ENCODE data around the gene TBC1D7.

TBC1D7 gene

GRCh38 chr6:13303668-13304017, 24.7 kb downstream of the TBC1D7 start:
- no peak overlapping the region for H3K27ac ChIP-seq
- TF ChIP-seq CTCF (conservative IDR thresholded peaks at IDR 0.05): no peak

- no peak overlapping the region for H3K27ac ChIP-seq
- TF ChIP-seq CTCF (conservative IDR thresholded peaks at IDR 0.05): no peak
These were observed 25.3 kb downstream of the TBC1D7 start for GRCh38 chr6:13302751-13303667.

- no peak for TF ChIP-seq CTCF (conservative IDR thresholded peaks at IDR 0.05)
- no peak overlapping the region for H3K27ac ChIP-seq
These were observed 26.0 kb downstream of the TBC1D7 start for GRCh38 chr6:13302291-13302690.

- TF ChIP-seq CTCF (conservative IDR thresholded peaks at IDR 0.05): no peak
- H3K27ac ChIP-seq: no peak overlapping the region
These were observed 27.4 kb downstream of the TBC1D7 start for GRCh38 chr6:13300643-13301590.

GRCh38 chr6:13299918-13300317, 28.4 kb downstream of the TBC1D7 start:
- H3K27ac ChIP-seq: no peak overlapping the region
- TF ChIP-seq CTCF (conservative IDR thresholded peaks at IDR 0.05): no peak

- no peak for TF ChIP-seq CTCF (conservative IDR thresholded peaks at IDR 0.05)
- no peak overlapping the region for H3K27ac ChIP-seq
These were observed 28.9 kb downstream of the TBC1D7 start for GRCh38 chr6:13299403-13299821.

GRCh38 chr6:13298446-13298845, 29.9 kb downstream of the TBC1D7 start:
- TF ChIP-seq CTCF (conservative IDR thresholded peaks at IDR 0.05): no peak
- H3K27ac ChIP-seq: no peak overlapping the region

Measured in VCaP (cell line).